Anterior cingulate cortex (tissue), 58 donors: ENCODE data around the gene IL36B.

Source experiments
- DNase-seq, 58 donors: peaks; one replicate each; lab custom pipeline; 2025; lab: John Stamatoyannopoulos, UW

Gene IL36B

DNA sequence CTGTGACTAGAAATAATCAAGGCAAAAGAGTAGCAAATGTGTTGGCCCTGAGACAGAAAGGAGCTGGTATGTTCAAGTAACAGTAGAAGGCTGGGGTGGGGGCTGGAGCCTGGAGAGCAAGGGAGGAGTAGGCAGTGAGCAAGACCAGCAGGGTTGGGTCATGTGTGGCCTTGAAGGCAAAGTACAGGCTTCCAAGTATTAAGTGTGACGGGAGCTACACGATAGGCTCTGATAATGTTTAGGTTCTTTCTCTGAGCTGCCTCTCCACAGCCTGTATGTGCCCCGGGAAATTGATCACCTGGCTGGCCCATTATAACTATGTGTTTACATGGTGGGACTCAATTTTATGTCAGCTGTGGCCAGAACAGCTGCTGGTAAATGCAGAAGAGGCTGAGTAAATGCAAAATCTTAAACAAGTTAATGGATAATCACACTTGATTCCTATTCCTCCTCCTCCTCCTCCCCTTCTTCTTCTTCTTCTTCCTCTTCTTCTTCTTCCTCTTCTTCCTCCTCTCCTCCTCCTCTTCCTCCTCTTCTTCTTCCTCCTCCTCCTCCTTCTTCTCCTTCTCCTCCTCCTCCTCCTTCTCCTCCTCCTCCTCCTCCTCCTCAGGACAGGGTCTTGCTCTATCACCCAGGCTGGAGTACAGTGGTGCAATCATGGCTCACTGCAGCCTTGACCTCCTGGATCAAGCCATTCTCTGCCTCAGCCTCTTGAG, 24.4 kb upstream of the IL36B start:
- DNase-seq = no peak

DNA sequence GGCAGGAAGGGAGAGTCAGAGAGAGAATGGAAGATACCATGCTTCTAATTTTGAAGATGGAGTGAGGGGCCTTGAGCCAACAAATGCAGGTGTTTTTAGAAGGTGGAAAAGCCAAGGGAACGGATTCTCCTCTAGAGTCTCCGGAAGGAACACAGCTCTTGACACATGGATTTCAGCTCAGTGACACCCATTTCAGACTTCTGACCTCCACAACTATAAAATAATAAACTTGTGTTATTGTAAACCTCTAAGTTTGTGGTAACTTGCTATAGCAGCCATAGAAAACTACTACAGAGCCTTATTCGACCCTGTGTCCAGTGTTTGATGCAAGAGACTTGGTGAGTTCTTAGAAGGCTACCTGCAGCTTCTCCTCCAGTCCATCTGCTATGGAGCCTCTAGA, 22.9 kb upstream of the IL36B start:
- no peak for DNase-seq

DNA sequence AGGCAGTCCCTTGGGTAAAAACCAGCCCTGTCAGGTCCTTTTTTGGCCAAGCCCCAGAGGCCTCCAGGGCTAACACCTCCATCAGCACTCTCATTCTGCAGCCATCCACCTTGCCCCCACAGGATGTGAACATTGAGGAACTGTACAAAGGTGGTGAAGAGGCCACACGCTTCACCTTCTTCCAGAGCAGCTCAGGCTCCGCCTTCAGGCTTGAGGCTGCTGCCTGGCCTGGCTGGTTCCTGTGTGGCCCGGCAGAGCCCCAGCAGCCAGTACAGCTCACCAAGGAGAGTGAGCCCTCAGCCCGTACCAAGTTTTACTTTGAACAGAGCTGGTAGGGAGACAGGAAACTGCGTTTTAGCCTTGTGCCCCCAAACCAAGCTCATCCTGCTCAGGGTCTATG, 22.4 kb upstream of the IL36B start:
- no peak for DNase-seq

DNA sequence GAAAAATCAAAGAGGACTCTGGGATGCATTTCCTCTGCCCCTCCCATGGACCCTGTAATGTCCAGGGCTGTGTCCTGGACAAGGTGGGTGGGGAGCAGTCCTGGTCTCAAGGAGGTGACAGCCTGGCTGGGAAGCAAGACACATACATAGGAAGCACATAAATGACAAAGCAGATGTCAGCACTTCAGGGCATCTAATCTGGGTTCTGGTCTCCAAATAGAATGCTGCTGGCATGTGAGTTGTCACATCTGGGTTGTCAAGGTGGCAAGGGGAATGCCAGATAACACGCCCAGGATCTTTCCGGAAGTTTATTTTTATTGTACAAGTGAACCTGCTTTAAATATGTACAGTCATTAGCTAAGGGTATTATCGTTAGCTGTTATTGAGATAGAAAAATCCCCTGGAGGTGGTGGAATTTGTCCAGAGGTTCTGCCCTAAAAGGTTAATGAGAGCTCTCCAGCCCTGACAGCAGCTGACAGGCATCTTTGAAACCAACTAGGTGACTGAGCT, 20.7 kb upstream of the IL36B start:
- DNase-seq = no peak

DNA sequence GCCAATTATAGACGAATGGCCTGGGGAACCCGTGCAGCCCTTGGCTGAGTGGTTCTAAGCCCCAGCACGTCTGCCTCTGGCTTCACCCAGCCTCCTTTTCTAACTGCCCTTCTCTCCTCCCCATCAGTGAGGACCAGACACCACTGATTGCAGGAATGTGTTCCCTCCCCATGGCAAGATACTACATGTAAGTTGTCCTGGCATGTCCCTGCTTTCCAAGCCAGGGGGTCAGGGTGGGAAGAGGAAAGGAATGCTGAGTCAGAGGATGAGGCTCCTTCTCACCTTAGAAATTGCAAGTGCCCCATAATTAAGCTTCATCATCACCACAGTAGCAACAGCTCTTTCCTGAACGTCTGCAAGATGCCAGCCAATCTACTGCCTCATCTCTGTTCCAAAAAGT, 19.9 kb upstream of the IL36B start:
- no peak for DNase-seq

DNA sequence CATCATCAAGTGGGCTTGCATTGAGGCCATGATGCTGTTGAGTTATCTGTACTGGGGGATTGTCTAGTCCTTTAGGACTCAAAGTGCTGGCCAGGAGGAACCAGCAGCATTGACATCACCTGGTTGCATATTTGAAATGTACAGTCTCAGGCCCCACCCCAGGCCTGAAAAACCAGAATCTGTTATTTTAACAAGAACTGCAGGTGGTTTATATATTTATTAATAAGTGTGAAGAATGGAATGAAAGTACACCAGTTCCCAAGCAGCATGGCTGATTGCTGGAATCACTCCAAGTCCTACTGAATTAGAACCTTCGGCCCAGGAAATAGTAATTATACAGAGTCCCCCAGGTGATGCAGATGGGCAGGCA, 17.9 kb upstream of the IL36B start:
- DNase-seq = no peak

DNA sequence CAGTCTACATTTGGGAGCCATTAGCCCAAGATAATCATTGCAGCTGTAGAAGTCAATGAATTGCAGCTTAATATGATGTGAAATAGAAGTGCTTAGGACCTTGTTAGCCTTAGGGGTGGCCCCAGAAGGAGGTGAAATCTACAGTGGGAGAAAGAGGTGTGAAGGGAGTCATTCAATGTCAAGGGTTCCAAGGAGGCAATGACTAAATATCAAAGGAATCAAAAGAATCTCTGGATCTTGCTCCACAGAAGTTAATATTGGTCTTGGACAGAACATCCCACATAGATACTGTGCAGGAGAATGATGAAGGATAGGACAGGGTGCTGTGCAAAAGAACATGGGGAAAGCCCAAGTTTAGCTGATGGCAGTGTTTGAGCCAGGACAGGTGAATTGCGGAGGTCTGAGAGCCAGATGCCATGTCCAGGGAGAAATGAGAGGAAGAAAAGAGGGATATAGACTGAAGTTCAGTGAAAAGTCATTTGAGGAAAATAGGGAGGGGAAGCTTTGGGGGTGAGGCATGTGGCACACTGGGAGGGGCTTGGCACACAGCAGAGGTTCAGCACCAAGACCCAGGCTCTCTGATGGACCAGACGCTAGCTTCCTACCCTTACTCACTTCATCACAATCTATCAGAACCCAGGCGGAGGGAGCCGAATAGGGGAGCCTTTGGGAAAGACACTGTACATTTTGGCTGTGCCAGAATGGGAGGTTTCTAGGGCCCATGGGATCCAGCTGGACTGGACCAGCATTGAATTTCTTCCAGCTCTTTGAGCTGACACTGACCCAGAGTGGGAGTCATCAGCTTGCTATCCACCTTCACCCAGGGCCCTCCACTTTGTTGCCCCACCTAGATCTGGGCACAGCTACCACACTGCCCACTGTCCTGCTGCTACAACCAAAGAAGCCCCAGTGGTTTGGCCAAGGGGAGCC, 17.3 kb upstream of the IL36B start:
- no peak for DNase-seq

DNA sequence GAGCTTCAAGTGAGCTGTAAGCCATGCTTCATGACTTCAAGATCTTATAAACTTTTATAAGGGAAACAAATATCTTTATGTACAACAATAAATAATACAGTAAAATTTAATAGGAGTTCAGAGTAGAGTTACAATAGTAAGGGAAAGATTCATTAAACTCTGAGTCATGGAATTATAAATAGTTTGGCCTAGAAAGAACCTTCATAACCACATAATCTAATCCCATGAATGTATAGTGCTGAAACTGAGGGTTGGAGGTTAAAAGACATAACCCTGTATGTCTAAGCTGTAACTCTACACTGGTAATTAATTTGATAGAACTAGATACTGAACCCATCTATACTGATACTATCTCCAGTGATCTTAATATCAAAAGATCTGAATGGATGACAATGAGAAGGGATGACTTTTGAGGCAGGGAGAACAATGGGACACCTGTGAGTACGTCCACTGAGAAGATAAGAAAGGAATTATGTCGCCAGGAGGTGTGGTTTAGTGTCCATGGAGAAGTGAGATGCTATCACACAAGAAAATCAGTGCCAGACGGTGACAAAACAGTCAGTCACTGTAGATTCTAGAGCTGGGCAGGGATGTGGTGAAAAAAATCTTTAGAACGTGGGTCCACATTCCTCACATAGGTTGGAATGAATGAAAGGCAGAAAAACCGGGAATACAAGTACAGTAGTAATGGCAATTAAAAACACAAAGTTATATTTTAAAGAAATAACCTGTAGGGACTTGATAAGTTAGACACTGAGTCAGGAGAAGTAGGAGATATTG, 16.2 kb upstream of the IL36B start:
- DNase-seq = no peak

DNA sequence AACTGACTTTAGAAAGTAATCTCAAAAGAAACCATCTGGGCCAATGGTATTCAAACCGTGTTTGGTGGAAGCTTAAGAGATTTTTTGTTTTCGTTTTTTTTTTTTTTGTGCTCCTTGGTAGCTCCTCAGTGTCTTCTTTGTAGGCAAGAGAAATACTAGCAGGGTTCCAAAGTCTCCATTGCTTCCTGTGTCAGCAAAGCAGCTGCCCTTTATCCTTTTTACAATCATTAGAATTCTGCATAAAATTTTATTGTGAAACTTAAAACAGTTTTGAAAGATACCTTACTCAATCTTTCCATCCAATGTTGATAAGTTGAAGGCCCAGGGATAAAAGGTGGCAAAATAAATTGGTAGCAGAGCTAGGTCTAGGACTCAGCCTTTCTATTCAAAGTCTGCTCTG, 15.6 kb upstream of the IL36B start:
- DNase-seq = no peak

DNA sequence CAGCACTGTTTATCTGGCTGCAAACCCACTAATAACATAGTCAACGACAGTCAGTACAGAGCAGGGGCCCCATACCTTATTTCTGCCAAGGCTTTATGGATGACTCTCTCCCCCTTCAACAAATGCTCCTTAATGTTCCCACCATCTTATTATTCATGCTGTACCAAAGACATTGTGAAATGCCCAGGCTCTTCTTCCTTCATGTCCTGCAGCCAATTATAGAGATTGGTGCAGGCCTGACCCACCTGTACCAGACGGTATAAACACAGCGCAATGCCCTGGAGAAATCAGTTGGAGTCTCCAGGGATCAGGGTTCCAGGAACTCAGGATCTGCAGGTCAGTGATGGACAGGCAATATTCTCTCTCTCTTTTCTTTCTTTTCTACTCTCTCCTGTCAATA, 15.0 kb upstream of the IL36B start, which contains the start of gene IL1F10:
IL1F10 (plus strand) TSS at position 290 of the 400 bp plus-strand sequence. CDS start 4,769 bp downstream, outside the sequence.
- no peak for DNase-seq

DNA sequence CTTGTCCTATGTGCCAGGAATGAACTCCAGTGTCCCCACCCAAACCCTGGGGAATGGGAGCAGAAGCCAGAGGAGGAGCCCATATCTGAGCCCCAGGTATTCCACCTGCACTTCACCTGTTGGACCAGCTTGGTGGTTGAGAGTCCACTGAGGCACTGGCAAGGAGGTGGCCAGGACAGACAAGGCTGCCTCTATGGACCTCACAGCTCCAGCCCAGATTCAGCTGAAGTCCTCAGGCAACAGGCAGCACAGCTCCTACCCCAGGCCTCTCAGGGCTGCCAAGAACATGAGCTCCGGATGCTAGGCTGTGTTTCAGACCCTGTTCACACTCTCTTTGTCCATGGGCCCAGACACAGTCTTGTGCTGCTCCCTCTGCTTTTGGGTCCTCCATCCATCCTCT, 12.2 kb upstream of the IL36B start:
- no peak for DNase-seq

DNA sequence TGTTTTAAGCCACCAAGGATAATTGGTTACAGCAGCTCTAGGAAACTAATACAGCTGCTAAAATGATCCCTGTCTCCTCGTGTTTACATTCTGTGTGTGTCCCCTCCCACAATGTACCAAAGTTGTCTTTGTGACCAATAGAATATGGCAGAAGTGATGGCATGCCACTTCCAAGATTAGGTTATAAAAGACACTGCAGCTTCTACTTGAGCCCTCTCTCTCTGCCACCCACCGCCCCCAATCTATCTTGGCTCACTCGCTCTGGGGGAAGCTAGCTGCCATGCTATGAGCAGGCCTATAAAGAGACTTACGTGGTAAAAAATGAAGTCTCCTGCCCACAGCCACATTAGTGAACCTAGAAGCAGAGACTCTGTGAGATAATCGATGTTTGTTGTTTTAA, 11.6 kb upstream of the IL36B start:
- DNase-seq = no peak

DNA sequence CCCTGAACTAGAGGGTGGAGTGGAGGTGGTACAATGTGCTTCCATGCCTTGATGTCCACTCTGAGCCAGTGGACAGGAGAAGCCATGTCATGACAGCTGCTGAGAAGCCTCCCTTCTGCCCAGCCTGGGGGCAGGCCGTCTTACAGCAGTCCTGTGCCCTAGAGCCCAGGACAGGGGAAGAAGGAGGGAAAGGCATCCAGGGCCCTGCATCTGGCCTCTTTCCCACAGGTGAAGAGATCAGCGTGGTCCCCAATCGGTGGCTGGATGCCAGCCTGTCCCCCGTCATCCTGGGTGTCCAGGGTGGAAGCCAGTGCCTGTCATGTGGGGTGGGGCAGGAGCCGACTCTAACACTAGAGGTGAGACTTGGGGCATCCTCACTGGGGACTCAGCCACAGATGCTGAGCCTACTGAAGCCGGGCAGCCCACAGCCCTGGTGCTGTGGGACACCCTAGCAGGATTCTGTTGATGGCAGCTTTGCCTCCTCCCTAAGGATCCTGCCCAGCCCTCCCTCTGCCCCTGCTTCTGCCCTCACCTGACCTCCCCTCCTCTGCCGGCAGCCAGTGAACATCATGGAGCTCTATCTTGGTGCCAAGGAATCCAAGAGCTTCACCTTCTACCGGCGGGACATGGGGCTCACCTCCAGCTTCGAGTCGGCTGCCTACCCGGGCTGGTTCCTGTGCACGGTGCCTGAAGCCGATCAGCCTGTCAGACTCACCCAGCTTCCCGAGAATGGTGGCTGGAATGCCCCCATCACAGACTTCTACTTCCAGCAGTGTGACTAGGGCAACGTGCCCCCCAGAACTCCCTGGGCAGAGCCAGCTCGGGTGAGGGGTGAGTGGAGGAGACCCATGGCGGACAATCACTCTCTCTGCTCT, 9.5 kb upstream of the IL36B start:
- no peak for DNase-seq

DNA sequence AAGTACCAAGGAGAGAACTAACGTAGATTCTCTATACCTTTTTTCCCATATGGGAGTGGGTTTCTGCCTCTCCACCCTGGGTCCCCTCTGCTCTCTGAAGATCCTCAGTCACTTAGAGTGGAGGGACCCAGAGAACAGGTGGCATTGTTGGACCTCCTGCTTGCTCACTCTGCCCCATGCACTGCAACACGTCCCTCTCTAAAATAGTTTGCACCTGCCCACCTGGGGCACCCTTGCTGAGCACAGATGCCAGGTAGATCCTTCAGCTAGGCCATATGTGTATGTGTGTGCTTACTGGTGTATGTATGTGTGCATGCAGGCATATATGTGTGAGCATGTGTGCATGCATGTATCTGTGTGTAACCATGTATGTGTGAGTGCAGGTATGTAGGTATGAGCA, 8.6 kb upstream of the IL36B start:
- no peak for DNase-seq

DNA sequence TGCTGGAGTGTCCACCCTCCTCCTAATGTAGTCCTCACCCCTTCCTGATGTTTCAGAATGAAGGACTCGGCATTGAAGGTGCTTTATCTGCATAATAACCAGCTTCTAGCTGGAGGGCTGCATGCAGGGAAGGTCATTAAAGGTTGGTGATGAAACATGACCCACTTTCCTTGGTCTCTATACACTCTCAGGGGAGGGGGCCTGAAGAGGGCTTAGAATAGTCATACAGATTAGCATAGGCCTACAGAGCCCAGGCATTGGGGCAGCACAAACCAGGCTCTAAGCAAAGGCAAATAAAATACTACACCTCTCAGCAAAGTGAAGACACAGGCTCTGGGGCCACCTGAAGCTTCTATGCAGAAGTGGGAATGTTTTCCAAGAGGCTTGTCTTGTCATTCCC, 8.1 kb upstream of the IL36B start:
- DNase-seq = no peak

DNA sequence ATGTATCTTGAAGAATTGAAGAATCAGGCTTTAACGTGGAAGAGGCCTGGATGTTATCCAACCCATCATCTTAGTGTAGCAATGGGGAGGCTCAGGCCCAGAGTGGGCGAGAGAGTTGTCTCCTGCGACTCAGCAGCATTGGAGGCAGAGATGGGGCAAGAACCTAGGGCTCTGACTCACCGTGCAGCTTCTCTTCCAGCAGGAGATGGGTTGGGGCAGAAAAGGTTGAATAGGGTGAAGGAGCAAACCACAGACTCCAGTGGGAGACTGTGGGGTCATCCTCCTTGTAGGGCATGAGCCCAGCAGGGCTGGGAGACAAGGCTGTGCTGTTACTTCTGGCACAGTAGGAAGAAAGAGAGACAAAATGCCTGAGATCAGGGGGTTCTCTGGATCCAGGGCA, 7.7 kb upstream of the IL36B start:
- no peak for DNase-seq

DNA sequence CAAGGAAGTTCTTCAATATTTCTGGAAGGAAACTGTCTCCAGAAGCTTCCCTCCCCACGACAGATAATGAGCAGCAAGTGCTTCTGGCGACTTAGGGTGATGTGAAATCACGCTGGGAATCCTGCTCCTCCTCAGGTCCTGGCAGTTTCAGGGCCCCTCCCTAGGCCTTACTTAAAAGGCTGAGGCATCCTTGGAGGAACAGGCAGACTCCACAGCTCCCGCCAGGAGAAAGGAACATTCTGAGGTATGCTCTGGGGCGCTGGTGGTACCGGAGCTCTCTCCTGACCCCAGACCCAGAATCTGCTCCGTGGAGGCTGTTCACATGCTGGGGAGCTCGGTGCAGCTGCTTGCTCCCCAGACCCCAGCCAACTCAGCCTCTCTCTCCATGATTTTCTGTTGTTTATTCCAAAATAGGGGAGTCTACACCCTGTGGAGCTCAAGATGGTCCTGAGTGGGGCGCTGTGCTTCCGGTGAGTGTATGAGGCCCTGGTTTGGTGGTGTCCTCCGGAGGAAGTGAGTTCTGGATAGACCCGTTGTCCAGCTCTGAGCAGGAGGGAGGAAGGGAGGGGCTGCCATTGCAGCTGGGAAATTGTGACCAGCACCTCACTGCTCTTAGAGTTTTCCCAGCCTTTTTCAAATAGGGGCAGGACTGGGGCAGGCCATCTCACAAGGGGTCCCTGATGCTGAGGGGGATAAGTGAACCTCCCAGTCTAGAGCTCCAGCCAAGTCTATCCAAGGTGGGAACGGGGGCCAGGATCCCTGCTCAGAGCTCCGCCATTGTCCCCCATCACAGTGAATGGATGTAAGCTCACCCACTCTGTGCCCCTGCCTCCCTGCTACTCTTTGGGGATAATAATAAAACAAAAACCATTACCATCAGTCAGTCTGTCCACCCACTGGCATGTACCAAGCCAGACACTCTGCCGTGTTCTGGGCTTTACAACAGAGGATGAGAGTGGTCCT, 6.6 kb upstream of the IL36B start, which contains the start of gene IL36RN:
IL36RN (plus strand) TSS at position 201 of the 963 bp plus-strand sequence; CDS start at position 442, 241 bp downstream.
- no peak for DNase-seq

DNA sequence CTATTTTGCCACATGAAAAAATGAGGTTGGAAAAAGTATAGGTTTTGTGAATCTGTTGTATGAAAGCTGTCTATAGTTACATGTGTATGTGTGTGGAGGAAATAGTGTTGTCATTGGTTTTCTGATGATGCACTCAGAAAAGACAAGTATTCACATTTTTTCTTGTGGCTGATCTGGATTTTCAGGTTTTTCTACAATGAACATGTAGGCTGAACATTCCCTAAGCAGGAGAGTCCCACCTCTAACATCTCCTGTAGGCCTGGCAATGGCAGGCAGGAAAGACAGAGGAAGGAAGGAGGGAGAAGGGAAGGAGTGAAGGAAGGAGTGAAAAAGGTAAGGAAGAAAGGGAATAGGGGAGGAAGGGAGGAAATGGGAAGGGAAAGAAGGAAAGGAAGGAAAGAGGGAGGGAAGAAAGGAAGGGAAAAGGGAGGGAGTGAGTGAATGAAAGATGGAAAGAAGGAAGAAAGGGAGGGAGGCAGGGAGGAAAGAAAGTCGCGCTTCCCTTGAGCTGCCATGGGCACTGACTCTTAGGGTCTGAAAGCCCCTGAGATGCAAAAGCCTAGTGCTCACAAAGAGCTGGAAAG, 5.8 kb upstream of the IL36B start:
- DNase-seq = no peak
